GM21515 (cell line): ENCODE results near the gene PRSS21.

Experiments
- ATAC-seq: cut with Tn5 transposase; IDR thresholded peaks from one replicate; pipeline ENCODE4 v1.9.1; 2021; ENCODE audit not compliant: unreplicated experiment

The PRSS21 gene

GRCh38 chr16:2779978-2780898 is 36.8 kb upstream of the PRSS21 start:
- ATAC-seq, result no peak

- no peak for ATAC-seq
Measured at GRCh38 chr16:2782583-2783351, 34.3 kb upstream of the PRSS21 start.

- ATAC-seq, result no peak
Measured at GRCh38 chr16:2783581-2784357, 33.3 kb upstream of the PRSS21 start.

- no peak for ATAC-seq
Measured at GRCh38 chr16:2784358-2785100, 32.5 kb upstream of the PRSS21 start.

GRCh38 chr16:2785101-2785991 is 31.7 kb upstream of the PRSS21 start:
- no peak for ATAC-seq

GRCh38 chr16:2786061-2786825 is 30.8 kb upstream of the PRSS21 start:
- ATAC-seq, result no peak

GRCh38 chr16:2786826-2787151 is 30.2 kb upstream of the PRSS21 start:
- no peak for ATAC-seq

- no peak for ATAC-seq
Measured at GRCh38 chr16:2787406-2787805, 29.6 kb upstream of the PRSS21 start, which contains the start of gene PRSS33. TSS of gene PRSS33 (minus strand) at chr16:2787560. CDS start at chr16:2786547, 1,013 bp downstream.

- ATAC-seq, result no peak
Measured at GRCh38 chr16:2787961-2788360, 29.1 kb upstream of the PRSS21 start.

- no peak for ATAC-seq
Measured at GRCh38 chr16:2790631-2791030, 26.4 kb upstream of the PRSS21 start.

GRCh38 chr16:2791174-2791573 is 25.9 kb upstream of the PRSS21 start:
- ATAC-seq, result no peak

GRCh38 chr16:2792940-2793339 is 24.1 kb upstream of the PRSS21 start:
- no peak for ATAC-seq

GRCh38 chr16:2795395-2796143 is 21.5 kb upstream of the PRSS21 start:
- no peak for ATAC-seq

- ATAC-seq, result no peak
Measured at GRCh38 chr16:2798723-2799204, 18.3 kb upstream of the PRSS21 start.

GRCh38 chr16:2799205-2799858 is 17.7 kb upstream of the PRSS21 start:
- no peak for ATAC-seq

- ATAC-seq, result no peak
Measured at GRCh38 chr16:2799859-2800226, 17.2 kb upstream of the PRSS21 start.

- no peak for ATAC-seq
Measured at GRCh38 chr16:2803545-2804195, 13.4 kb upstream of the PRSS21 start.
